ENCODE results near the gene MACROD2. TPM values are rescaled to one million over a fixed set of nuclear protein-coding genes. Genes with fewer than 3 reads are reported as not detected.
"Not testable (repeated sequence)": the region's sequence is repeated elsewhere in the genome, so short reads cannot be mapped to it uniquely, and the experiment has no call there.

The MACROD2 gene
- total RNA-seq, 2 donors from 2014 or later, result not detected

- Mint-ChIP-seq H3K4me1 (no peaks in the 10 kb centered on the region), H3K27me3 (no peaks in the 10 kb centered on the region), H3K9me3 (peaks cover 23% of the 10 kb centered on the region), H3K4me3 (no peak overlapping the region), H3K36me3 (ENCODE audit: low read depth) (no peaks in the 10 kb centered on the region), H3K27ac (no peak overlapping the region)
- no peak for ATAC-seq (replicated peaks)
Measured at GRCh38 chr20:14960831-14961230, 965.5 kb downstream of the MACROD2 start.

- Mint-ChIP-seq H3K27ac (no peak overlapping the region), H3K36me3 (ENCODE audit: low read depth) (no peaks in the 10 kb centered on the region), H3K4me3 (no peak overlapping the region), H3K9me3 (peaks cover 23% of the 10 kb centered on the region), H3K4me1 (no peaks in the 10 kb centered on the region), H3K27me3 (no peaks in the 10 kb centered on the region)
- no peak for ATAC-seq (replicated peaks)
Measured at GRCh38 chr20:14963262-14963663, 967.9 kb downstream of the MACROD2 start.

- Mint-ChIP-seq H3K9me3 (peaks cover 13% of the 10 kb centered on the region), H3K4me1 (no peaks in the 10 kb centered on the region), H3K27ac (no peak overlapping the region), H3K4me3 (no peak overlapping the region), H3K27me3 (no peaks in the 10 kb centered on the region), H3K36me3 (ENCODE audit: low read depth) (no peaks in the 10 kb centered on the region)
- no peak for ATAC-seq (replicated peaks)
Measured at GRCh38 chr20:14966203-14966602, 970.9 kb downstream of the MACROD2 start.

GRCh38 chr20:14966808-14967207, 971.5 kb downstream of the MACROD2 start:
- H3K4me1 Mint-ChIP-seq, result no peaks in the 10 kb centered on the region
- H3K27ac Mint-ChIP-seq, result no peak overlapping the region
- H3K9me3 Mint-ChIP-seq, result peaks cover 12% of the 10 kb centered on the region

GRCh38 chr20:14972256-14972655, 976.9 kb downstream of the MACROD2 start:
- H3K9me3 Mint-ChIP-seq, result peaks cover 17% of the 10 kb centered on the region
- ATAC-seq (replicated peaks), result no peak
- no peaks in the 10 kb centered on the region for H3K36me3 Mint-ChIP-seq (ENCODE audit: low read depth)
- H3K27me3 Mint-ChIP-seq, result no peaks in the 10 kb centered on the region
- H3K27ac Mint-ChIP-seq, result no peak overlapping the region
- no peaks in the 10 kb centered on the region for H3K4me1 Mint-ChIP-seq
- no peak overlapping the region for H3K4me3 Mint-ChIP-seq

More at GRCh38 chr20:14966808-14967207, 971.5 kb downstream of the MACROD2 start:
- ATAC-seq (replicated peaks), result no peak
- no peak overlapping the region for H3K4me3 Mint-ChIP-seq
- H3K36me3 Mint-ChIP-seq (ENCODE audit: low read depth), result no peaks in the 10 kb centered on the region
- no peaks in the 10 kb centered on the region for H3K27me3 Mint-ChIP-seq

- Mint-ChIP-seq H3K4me1 (no peaks in the 10 kb centered on the region), H3K27me3 (no peaks in the 10 kb centered on the region), H3K36me3 (ENCODE audit: low read depth) (no peaks in the 10 kb centered on the region), H3K27ac (no peak overlapping the region), H3K4me3 (no peak overlapping the region), H3K9me3 (peaks cover 17% of the 10 kb centered on the region)
- ATAC-seq (replicated peaks), result no peak
Measured at GRCh38 chr20:14972690-14973089, 977.4 kb downstream of the MACROD2 start.

- peaks cover 20% of the 10 kb centered on the region for H3K9me3 Mint-ChIP-seq
- H3K36me3 Mint-ChIP-seq (ENCODE audit: low read depth), result no peaks in the 10 kb centered on the region
- H3K4me3 Mint-ChIP-seq, result no peak overlapping the region
- H3K27me3 Mint-ChIP-seq, result no peaks in the 10 kb centered on the region
- no peak for ATAC-seq (replicated peaks)
- H3K27ac Mint-ChIP-seq, result no peak overlapping the region
- H3K4me1 Mint-ChIP-seq, result no peaks in the 10 kb centered on the region
Measured at GRCh38 chr20:14979453-14979986, 984.2 kb downstream of the MACROD2 start.

GRCh38 chr20:14981486-14981885, 986.2 kb downstream of the MACROD2 start:
- ATAC-seq (replicated peaks); H3K9me3 Mint-ChIP-seq: not testable (repeated sequence)

GRCh38 chr20:14982324-14982723, 987.0 kb downstream of the MACROD2 start:
- not testable (repeated sequence) for H3K27ac Mint-ChIP-seq; H3K4me3 Mint-ChIP-seq; H3K27me3 Mint-ChIP-seq; H3K4me1 Mint-ChIP-seq; H3K36me3 Mint-ChIP-seq (ENCODE audit: low read depth); H3K9me3 Mint-ChIP-seq; ATAC-seq (replicated peaks)

More at GRCh38 chr20:14981486-14981885, 986.2 kb downstream of the MACROD2 start:
- not testable (repeated sequence) for H3K27me3 Mint-ChIP-seq; H3K4me1 Mint-ChIP-seq; H3K36me3 Mint-ChIP-seq (ENCODE audit: low read depth); H3K27ac Mint-ChIP-seq; H3K4me3 Mint-ChIP-seq

- Mint-ChIP-seq H3K4me1 (no peaks in the 10 kb centered on the region), H3K27me3 (no peaks in the 10 kb centered on the region), H3K4me3 (no peak overlapping the region), H3K9me3 (peaks cover 9% of the 10 kb centered on the region), H3K27ac (no peak overlapping the region), H3K36me3 (ENCODE audit: low read depth) (no peaks in the 10 kb centered on the region)
- ATAC-seq (replicated peaks), result no peak
Measured at GRCh38 chr20:14984305-14984704, 989.0 kb downstream of the MACROD2 start.

- Mint-ChIP-seq H3K4me1 (no peaks in the 10 kb centered on the region), H3K9me3 (peaks cover 9% of the 10 kb centered on the region), H3K36me3 (ENCODE audit: low read depth) (no peaks in the 10 kb centered on the region), H3K27ac (no peak overlapping the region), H3K4me3 (no peak overlapping the region), H3K27me3 (no peaks in the 10 kb centered on the region)
- ATAC-seq (replicated peaks), result no peak
Measured at GRCh38 chr20:14984768-14985622, 989.7 kb downstream of the MACROD2 start.

GRCh38 chr20:14986026-14986655, 990.8 kb downstream of the MACROD2 start:
- ATAC-seq (replicated peaks), result no peak
- Mint-ChIP-seq H3K27ac (no peak overlapping the region), H3K4me1 (no peaks in the 10 kb centered on the region), H3K27me3 (no peaks in the 10 kb centered on the region), H3K36me3 (ENCODE audit: low read depth) (no peaks in the 10 kb centered on the region), H3K4me3 (no peak overlapping the region), H3K9me3 (peaks cover 5% of the 10 kb centered on the region)

GRCh38 chr20:14986656-14987055, 991.3 kb downstream of the MACROD2 start:
- no peaks in the 10 kb centered on the region for H3K27me3 Mint-ChIP-seq
- H3K36me3 Mint-ChIP-seq (ENCODE audit: low read depth), result no peaks in the 10 kb centered on the region
- H3K4me1 Mint-ChIP-seq, result no peaks in the 10 kb centered on the region
- no peak overlapping the region for H3K27ac Mint-ChIP-seq
- no peak for ATAC-seq (replicated peaks)
- peaks cover 5% of the 10 kb centered on the region for H3K9me3 Mint-ChIP-seq
- no peak overlapping the region for H3K4me3 Mint-ChIP-seq

- ATAC-seq (replicated peaks), result no peak
- H3K27me3 Mint-ChIP-seq, result no peaks in the 10 kb centered on the region
- H3K36me3 Mint-ChIP-seq (ENCODE audit: low read depth), result no peaks in the 10 kb centered on the region
- no peaks in the 10 kb centered on the region for H3K4me1 Mint-ChIP-seq
- H3K9me3 Mint-ChIP-seq, result peaks cover 10% of the 10 kb centered on the region
- no peak overlapping the region for H3K4me3 Mint-ChIP-seq
- no peak overlapping the region for H3K27ac Mint-ChIP-seq
Measured at GRCh38 chr20:14989535-14990290, 994.4 kb downstream of the MACROD2 start.
